HEK293T (cell line): ENCODE measurements around the gene SLC28A1.
"Not testable (repeated sequence)": the region's sequence is repeated elsewhere in the genome, so short reads cannot be mapped to it uniquely, and the experiment has no call there.

Experiments
- CTCF ChIA-PET: fragments of 350-600 bp; formaldehyde crosslinking; extraction: SDS; loops from one replicate; lab custom pipeline; 2021; ENCODE audit warnings: antibody characterized with exemption, inconsistent platforms; lab: Yijun Ruan, JAX
- POLR2A ChIA-PET: fragments of 350-600 bp; formaldehyde crosslinking; extraction: SDS; loops from one replicate; lab custom pipeline; 2020; ENCODE audit warnings: antibody characterized with exemption, inconsistent platforms; lab: Yijun Ruan, JAX
- DNase-seq: peaks from one replicate; pipeline ENCODE4 v3.0.0; 2012; ENCODE audit warnings: mixed read lengths; ENCODE audit errors: extremely low spot score
- ARNT ChIP-seq: fragments of 450-650 bp; IDR thresholded peaks from 2 replicates; pipeline ENCODE4 v1.6.1; 2017; ENCODE audit warnings: mild to moderate bottlenecking
- BHLHE40 ChIP-seq: fragments of 450-650 bp; IDR thresholded peaks from 2 replicates; pipeline ENCODE4 v1.6.1; 2016; ENCODE audit warnings: mild to moderate bottlenecking, moderate library complexity, borderline replicate concordance
- CTBP1 ChIP-seq: fragments of 450-650 bp; IDR thresholded peaks from 2 replicates; pipeline ENCODE4 v1.6.1; 2016; ENCODE audit warnings: borderline replicate concordance
- ELF4 ChIP-seq: fragments of 450-650 bp; IDR thresholded peaks from 2 replicates; pipeline ENCODE4 v1.6.1; 2017; ENCODE audit warnings: antibody characterized with exemption
- FOXA1 ChIP-seq: fragments of 450-650 bp; IDR thresholded peaks from 2 replicates; pipeline ENCODE4 v1.6.1; 2016; ENCODE audit warnings: mild to moderate bottlenecking
- FOXK2 ChIP-seq: fragments of 450-650 bp; IDR thresholded peaks from 2 replicates; pipeline ENCODE4 v1.6.1; 2016; ENCODE audit warnings: mild to moderate bottlenecking
- FOXM1 ChIP-seq: fragments of 450-650 bp; IDR thresholded peaks from 2 replicates; pipeline ENCODE4 v1.6.1; 2017; ENCODE audit warnings: mild to moderate bottlenecking, borderline replicate concordance
- HDGF ChIP-seq: fragments of 450-650 bp; IDR thresholded peaks from 2 replicates; pipeline ENCODE4 v1.6.1; 2017; ENCODE audit warnings: antibody characterized with exemption, borderline replicate concordance
- L3MBTL2 ChIP-seq: fragments of 450-650 bp; conservative IDR thresholded peaks from 2 replicates; pipeline ENCODE4 v1.6.1; 2016; ENCODE audit warnings: mild to moderate bottlenecking
- LEF1 ChIP-seq: fragments of 450-650 bp; IDR thresholded peaks from 2 replicates; pipeline ENCODE4 v1.6.1; 2017; ENCODE audit warnings: mild to moderate bottlenecking, borderline replicate concordance
- NFRKB ChIP-seq: fragments of 450-650 bp; IDR thresholded peaks from 2 replicates; pipeline ENCODE4 v1.6.1; 2016; ENCODE audit warnings: mild to moderate bottlenecking, moderate library complexity
- PKNOX1 ChIP-seq: fragments of 450-650 bp; IDR thresholded peaks from 2 replicates; pipeline ENCODE4 v1.6.1; 2016
- SP1 ChIP-seq: fragments of 450-650 bp; IDR thresholded peaks from 2 replicates; pipeline ENCODE4 v1.6.1; 2017
- SUZ12 ChIP-seq: fragments of 450-650 bp; IDR thresholded peaks from 2 replicates; pipeline ENCODE4 v1.6.1; 2016; ENCODE audit warnings: mild to moderate bottlenecking
- TARDBP ChIP-seq: fragments of 450-650 bp; IDR thresholded peaks from 2 replicates; pipeline ENCODE4 v1.6.1; 2016
- ZNF384 ChIP-seq: fragments of 450-650 bp; IDR thresholded peaks from 2 replicates; pipeline ENCODE4 v1.6.1; 2016

Gene SLC28A1

DNA sequence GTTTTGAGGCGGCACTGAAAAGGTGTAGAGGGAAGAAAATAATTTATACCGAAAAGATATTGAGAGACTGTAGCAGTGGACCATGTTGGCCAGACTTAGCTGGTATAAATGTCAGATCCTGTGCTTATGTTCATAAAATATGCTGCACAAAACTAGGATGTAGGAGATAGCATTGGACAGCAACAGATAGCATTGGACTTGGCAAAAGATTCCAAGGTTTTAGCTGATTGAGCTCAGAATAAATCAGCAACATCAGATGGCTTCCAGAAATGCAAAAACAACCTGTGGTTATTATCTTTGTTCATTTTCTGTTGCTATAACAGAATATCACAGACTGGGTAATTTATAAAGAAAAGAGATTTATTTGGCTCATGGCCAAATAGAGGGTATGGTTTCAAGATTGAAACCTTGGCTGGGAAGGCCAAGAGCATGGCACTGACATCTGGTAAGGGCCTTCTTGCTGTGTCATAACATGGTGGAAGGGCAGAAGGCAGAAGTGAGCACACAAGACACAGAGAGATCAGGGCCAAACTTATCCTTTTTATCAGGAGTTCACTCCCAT lies 34.7 kb downstream of the SLC28A1 start:
- no peak for DNase-seq
- ChIA-PET POLR2A (no interaction called here), CTCF (interaction anchor here (1.5 kb wide), 1 partner anchor 9 kb away, joined by 4 read pairs; no protein-coding TSS in a partner anchor)
- TF ChIP-seq TARDBP (no peak), FOXM1 (no peak), CTBP1 (no peak), FOXK2 (no peak), BHLHE40 (no peak), FOXA1 (no peak), SUZ12 (no peak), SP1 (no peak), ELF4 (no peak), ZNF384 (no peak), L3MBTL2 (no peak), LEF1 (no peak), NFRKB (no peak), ARNT (no peak), HDGF (no peak), PKNOX1 (no peak)

DNA sequence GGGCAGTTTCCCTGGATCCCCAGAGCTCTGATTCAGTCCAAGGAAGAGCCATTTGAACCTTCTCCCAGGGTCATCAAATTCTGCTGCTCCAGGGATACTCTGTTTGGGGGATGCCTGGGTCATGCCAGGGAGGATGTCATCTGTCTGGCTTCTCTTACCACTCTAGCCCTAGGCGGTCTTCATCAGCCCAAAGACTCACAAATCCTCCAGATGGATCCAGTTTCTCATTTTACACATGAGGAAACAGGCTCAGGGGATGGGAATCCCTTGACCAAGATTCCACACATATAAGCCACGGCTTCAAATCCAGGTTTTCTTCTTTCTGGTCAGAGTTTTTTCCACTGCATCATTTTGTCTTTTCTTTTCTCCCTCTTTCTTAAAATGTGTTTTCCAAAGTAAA lies 36.7 kb downstream of the SLC28A1 start:
- DNase-seq, result no peak
- ChIA-PET CTCF (interaction anchor here (0.5 kb wide), 1 partner anchor 9 kb away, joined by 3 read pairs; no protein-coding TSS in a partner anchor), POLR2A (no interaction called here)
- TF ChIP-seq FOXA1 (no peak), SP1 (no peak), ELF4 (no peak), ARNT (no peak), NFRKB (no peak), BHLHE40 (no peak), FOXM1 (no peak), TARDBP (no peak), L3MBTL2 (no peak)

- CTCF ChIA-PET, result no interaction called here
- DNase-seq, result no peak
- TF ChIP-seq FOXM1 (no peak), ARNT (no peak), CTBP1 (no peak), BHLHE40 (no peak), HDGF (no peak), LEF1 (no peak), TARDBP (no peak), SP1 (no peak), PKNOX1 (no peak), FOXK2 (no peak), SUZ12 (no peak), ZNF384 (no peak), ELF4 (no peak), FOXA1 (no peak), NFRKB (no peak), L3MBTL2 (no peak)
- POLR2A ChIA-PET, result no interaction called here
These were observed 38.1 kb downstream of the SLC28A1 start for GRCh38 chr15:84922530-84922929.

DNA sequence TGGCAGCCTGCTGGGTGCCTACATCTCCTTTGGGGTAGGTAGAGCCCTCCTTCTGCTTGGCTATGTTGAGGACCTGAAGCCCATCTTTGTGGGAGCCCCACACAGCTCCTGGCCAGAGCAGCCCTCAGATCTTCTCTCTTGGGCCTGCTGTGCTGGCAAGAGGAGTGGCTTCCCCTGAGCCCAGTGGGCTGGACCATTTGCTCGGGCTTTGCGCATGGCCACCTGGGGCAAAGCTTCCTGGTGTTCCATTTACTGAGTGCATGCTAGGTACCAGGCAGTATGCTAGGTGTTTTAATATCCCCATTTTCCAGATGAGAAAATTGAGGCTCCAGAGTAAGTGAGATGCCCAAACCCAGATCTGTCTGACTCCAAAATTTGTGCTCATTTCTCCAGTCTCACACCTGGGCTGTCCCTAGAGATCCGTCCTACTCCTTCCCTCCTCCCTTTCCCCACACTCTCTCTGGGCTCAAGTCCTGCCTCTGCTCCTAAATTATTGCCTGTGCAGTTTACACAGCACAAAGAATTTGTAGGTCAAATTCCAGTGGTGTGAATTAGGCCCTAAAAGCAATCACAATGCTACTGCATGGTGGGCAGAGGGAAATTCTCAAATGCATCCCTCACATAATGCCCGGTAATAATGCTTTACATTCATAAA lies 39.7 kb downstream of the SLC28A1 start:
- no peak for TF ChIP-seq FOXM1
- no peak for TF ChIP-seq SUZ12
- TF ChIP-seq L3MBTL2, result no peak
- TF ChIP-seq FOXK2, result no peak
- no peak for TF ChIP-seq ARNT
- TF ChIP-seq NFRKB, result no peak
- TF ChIP-seq LEF1, result no peak
- TF ChIP-seq FOXA1, result no peak
- no peak for TF ChIP-seq ELF4
- no peak for TF ChIP-seq HDGF
- no peak for TF ChIP-seq BHLHE40
- TF ChIP-seq TARDBP, result no peak
- TF ChIP-seq PKNOX1, result no peak
- TF ChIP-seq CTBP1, result no peak
- TF ChIP-seq ZNF384, result no peak
- no peak for TF ChIP-seq SP1
- ChIA-PET CTCF (no interaction called here), POLR2A (no interaction called here)
- DNase-seq, result no peak

GRCh38 chr15:84924821-84925569 lies 40.5 kb downstream of the SLC28A1 start:
- TF ChIP-seq ZNF384, result peak; percentile 57; the same call in 1 of the 2 replicates
- CTCF ChIA-PET, result interaction anchor here (1.4 kb wide), 1 partner anchor 26 kb away, joined by 3 read pairs; no protein-coding TSS in a partner anchor
- POLR2A ChIA-PET, result not testable (repeated sequence)

More at GRCh38 chr15:84924821-84925569, 40.5 kb downstream of the SLC28A1 start:
- not testable (repeated sequence) for DNase-seq
